Muscle layer of colon (tissue), 2 donors: Measurements from ENCODE around the gene PEF1.

ENCODE experiments used
- H3K27ac ChIP-seq: one replicate; pipeline ENCODE4 v1.7.0; 2013; ENCODE audit warnings: low read depth, mild to moderate bottlenecking, low read length, moderate library complexity
- H3K27me3 ChIP-seq, 2 donors: one replicate each; pipeline ENCODE4 v1.7.0; 2013; ENCODE audit warnings: low read length in 2 of 2, mild to moderate bottlenecking in 2 of 2; ENCODE audit not compliant: insufficient read depth in 2 of 2, control insufficient read depth in 1 of 2
- H3K36me3 ChIP-seq: one replicate; pipeline ENCODE4 v1.7.0; 2013; ENCODE audit warnings: mild to moderate bottlenecking, low read length; ENCODE audit not compliant: insufficient read depth
- H3K4me1 ChIP-seq: one replicate; pipeline ENCODE4 v1.7.0; 2013; ENCODE audit warnings: mild to moderate bottlenecking, low read length; ENCODE audit not compliant: insufficient read depth
- H3K4me3 ChIP-seq, 2 donors: one replicate each; pipeline ENCODE4 v1.7.0; 2013; ENCODE audit warnings: low read length in 2 of 2, low read depth in 1 of 2, mild to moderate bottlenecking in 1 of 2, moderate library complexity in 1 of 2
- H3K9ac ChIP-seq: one replicate; pipeline ENCODE4 v1.7.0; 2013; ENCODE audit warnings: low read length
- H3K9me3 ChIP-seq: one replicate; pipeline ENCODE4 v1.7.0; 2013; ENCODE audit warnings: mild to moderate bottlenecking, low read length
- donor health status: abdominal sarcoma.
- donor health status: Adenocarcinoma of cecum.

The PEF1 gene

DNA sequence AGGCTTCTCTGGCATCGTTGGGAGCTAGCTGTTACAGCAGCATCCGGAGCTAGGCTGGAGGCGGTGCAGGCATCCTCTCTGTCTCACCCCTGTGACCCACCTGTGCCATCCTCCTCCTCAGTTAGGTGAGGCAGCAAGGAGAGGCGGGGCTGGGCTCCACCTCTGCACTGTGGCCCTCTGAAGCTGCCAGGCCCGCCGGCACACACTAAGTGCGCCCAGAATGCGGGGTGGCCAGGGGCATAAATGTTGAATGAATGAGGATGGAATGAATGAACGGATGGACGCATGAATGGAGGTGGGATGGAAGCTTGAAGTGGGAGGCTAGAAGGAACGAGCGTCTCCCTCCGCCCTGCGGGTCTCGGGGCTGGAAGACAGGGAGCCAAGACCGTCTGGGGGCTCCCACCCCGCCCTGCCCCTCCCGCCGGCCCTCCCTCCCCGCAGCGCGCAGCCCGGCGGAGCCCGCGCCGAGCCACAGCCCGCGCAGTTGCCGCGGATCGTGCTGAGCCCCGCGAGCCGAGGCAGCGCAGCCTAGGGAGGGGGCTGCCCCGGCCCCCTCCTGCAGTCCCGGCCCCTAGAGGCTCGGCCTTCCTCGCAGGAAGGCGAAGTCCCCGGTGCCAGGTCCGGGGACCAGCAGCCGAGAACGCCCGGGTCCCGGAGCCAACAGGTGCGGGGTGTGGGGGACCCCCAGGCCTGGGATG lies 27.3 kb downstream of the PEF1 start, which contains the start of gene HCRTR1:
TSS of gene HCRTR1 (plus strand) at position 472 of the 698 bp plus-strand sequence. CDS start 1,504 bp downstream, outside the sequence.
- H3K4me3 ChIP-seq = peak within 1 kb of the TSS; percentile 37 to 50
- H3K27me3 ChIP-seq = peaks cover 0 to 31% of the 10 kb centered on the region in 2 donors
- H3K27ac ChIP-seq = no peak within 1 kb of the TSS
- no peaks in the 10 kb centered on the region for H3K36me3 ChIP-seq
- H3K9me3 ChIP-seq = no peaks in the 10 kb centered on the region
- no peaks in the 10 kb centered on the region for H3K4me1 ChIP-seq
- no peak within 1 kb of the TSS for H3K9ac ChIP-seq

DNA sequence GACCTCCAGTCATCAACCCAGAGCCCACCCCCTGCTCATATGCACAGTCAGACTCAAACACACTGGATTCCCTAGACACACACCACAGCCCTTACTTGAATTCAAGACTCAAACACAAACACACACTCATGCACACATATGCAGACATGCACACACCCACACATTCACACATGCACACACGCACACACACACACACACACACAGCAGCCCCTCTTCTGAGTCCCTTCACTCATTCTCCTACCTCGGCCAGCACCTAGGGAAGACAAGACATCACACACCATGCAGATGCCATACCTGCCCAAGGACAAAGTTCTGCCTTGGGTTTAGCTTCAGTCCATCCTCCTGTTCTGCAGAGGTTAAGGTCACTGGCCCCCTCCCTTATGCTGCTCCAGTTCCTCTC lies 28.7 kb downstream of the PEF1 start:
- Histone ChIP-seq H3K27me3 (peaks cover 0 to 31% of the 10 kb centered on the region in 2 donors), H3K9me3 (no peaks in the 10 kb centered on the region), H3K27ac (no peak overlapping the region), H3K4me3 (no peak overlapping the region), H3K9ac (no peak overlapping the region), H3K4me1 (no peaks in the 10 kb centered on the region), H3K36me3 (no peaks in the 10 kb centered on the region)

DNA sequence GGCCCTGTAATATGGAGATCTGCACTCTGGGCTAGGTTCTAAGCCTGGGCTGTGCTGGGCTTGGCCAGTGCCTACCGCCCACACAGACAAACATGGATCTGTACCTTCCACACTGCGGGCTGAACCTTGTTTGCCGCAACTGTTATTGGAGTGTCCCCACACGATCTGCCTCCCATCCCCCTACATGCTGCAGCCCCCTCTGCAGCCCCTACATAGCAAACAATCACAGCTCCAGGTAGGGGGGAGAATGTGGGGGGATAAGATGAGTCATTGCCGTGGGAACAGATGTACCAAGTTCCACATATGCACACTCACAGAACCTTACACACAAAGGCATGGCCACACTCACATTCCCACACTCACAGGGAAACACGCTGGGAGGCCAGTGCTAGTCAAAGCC lies 29.3 kb downstream of the PEF1 start:
- H3K9ac ChIP-seq = no peak overlapping the region
- H3K9me3 ChIP-seq = no peaks in the 10 kb centered on the region
- H3K27ac ChIP-seq = no peak overlapping the region
- no peaks in the 10 kb centered on the region for H3K4me1 ChIP-seq
- H3K27me3 ChIP-seq = peaks cover 0 to 31% of the 10 kb centered on the region in 2 donors
- no peak overlapping the region for H3K4me3 ChIP-seq
- no peaks in the 10 kb centered on the region for H3K36me3 ChIP-seq

DNA sequence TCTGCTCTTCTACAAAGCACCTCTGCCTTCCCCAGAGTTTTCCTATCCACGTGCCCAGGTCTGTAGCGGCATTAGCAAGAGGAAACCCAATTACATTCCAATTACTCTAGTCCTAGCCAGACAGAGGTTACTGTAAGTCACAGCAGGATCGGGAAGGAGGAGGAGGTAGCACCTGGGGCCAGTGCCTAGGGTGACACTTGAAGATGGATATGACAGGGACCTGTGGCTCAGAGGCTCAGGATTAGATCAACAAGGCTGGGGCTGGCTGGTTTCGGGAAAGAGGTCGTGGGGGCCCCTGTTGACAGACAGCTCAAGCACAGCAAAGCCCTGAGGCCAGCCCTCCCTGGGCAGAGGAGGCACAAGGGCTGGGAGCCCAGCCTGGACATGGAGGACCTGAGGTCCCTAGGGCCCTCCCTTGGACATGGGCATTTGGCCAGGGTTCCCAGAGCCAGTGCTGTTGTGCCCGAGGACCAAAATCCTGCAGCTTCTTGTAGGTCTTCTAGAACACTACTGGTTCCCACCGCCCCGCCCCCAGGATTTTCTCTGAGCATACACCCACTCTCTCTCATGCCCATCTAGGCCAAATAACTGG lies 30.2 kb downstream of the PEF1 start:
- peaks cover 0 to 30% of the 10 kb centered on the region in 2 donors for H3K27me3 ChIP-seq
- H3K4me3 ChIP-seq = no peak overlapping the region
- H3K9ac ChIP-seq = no peak overlapping the region
- H3K4me1 ChIP-seq = no peaks in the 10 kb centered on the region
- no peak overlapping the region for H3K27ac ChIP-seq
- no peaks in the 10 kb centered on the region for H3K36me3 ChIP-seq
- no peaks in the 10 kb centered on the region for H3K9me3 ChIP-seq

DNA sequence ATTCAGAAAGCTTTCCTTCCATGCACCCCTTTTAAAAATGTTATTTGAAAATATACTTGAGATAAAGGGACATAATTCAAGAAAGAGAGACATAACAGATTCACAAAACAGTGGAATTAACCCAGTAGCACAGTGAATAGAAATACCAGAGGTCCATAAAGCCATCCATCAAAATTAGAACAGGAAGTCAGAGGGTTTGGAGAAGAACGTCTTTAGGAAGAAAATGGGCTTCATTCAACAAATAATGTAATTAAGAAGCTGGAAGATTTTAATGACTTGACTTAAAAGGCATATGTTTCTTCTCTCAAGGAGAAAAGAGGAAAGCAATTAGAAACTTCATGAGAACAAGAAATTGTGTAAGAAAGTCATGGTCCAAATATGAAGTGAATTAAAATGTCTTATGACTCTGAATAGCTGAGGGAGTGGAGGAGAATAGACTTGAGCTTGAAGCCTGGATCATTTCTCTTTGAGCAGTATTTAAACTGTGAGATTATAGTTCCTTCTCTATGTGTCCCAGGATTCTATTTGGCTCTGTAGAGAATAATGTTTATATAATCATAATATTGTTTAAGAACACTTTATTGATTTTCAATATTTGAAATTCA lies 35.1 kb downstream of the PEF1 start:
- Histone ChIP-seq H3K27me3 (no peaks in the 10 kb centered on the region), H3K9ac (no peak overlapping the region), H3K36me3 (no peaks in the 10 kb centered on the region), H3K27ac (no peak overlapping the region), H3K9me3 (no peaks in the 10 kb centered on the region), H3K4me3 (no peak overlapping the region), H3K4me1 (no peaks in the 10 kb centered on the region)

DNA sequence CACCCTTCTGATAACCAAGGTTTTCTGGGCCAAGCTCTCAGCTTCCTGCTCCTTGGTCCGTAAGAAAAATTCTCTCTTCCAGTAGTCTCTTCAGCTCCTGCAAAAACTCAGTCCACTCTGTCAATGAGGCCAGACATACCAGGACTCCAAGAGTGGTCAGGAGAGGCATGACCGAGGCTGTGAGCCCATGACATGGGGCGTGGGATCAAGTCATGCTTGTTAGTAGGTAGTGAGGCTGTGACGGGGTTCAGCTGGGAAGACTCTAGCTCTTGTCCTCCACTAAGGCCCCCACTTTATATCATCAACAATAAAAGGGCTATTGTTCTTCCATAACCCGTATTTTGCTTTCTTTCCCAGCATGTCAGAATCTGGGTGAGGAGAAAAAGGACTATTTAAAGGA lies 37.3 kb downstream of the PEF1 start:
- Histone ChIP-seq H3K9ac (no peak overlapping the region), H3K4me3 (no peak overlapping the region), H3K4me1 (no peaks in the 10 kb centered on the region), H3K27me3 (no peaks in the 10 kb centered on the region), H3K27ac (no peak overlapping the region), H3K36me3 (no peaks in the 10 kb centered on the region), H3K9me3 (no peaks in the 10 kb centered on the region)

DNA sequence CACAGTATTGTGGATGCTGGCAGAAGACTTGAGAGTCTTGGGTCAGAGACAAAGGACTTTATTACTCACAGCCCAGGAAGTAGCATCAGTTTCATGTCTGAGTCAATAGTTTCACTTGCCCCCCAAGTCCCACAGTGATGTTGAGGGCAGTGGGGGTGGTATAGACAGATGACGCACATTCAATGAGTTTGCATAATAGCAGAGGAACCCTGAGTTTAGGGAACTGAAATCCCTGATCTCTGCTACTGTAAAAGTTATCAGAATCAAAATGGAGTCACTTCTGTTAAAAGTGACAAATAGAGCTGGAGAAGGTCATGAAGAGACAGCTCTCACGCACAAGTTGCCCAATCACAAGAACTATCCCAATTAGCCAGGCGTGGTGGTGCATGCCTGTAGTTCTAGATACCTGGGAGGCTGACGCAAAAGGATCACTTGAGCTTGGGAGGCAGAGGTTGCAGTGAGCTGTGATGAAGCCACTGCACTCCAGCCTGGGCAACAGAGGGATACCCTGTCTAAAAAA lies 38.7 kb downstream of the PEF1 start:
- no peak overlapping the region for H3K9ac ChIP-seq
- no peaks in the 10 kb centered on the region for H3K9me3 ChIP-seq
- H3K4me1 ChIP-seq = no peaks in the 10 kb centered on the region
- H3K36me3 ChIP-seq = no peaks in the 10 kb centered on the region
- no peak overlapping the region for H3K4me3 ChIP-seq
- H3K27ac ChIP-seq = no peak overlapping the region
- H3K27me3 ChIP-seq = no peaks in the 10 kb centered on the region

DNA sequence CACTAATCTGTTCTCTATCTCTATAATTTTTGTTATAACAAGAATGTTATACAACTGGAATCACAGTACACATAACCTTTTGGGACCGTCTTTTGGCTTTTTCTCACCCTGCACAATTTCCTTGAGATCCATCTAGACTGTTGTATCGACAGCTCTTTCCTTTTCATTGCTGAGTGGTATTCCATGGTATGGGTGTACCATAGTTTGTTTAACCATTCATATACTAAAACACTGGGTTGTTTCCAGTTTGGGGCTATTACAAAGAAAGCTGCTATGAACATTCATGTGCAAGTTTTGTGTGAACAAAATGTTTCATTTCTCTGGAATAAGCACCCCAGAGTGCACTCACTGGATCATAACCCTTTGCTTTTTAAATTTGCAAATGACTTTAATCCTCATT lies 42.6 kb downstream of the PEF1 start:
- Histone ChIP-seq H3K27me3 (no peaks in the 10 kb centered on the region), H3K4me3 (no peak overlapping the region), H3K36me3 (no peaks in the 10 kb centered on the region), H3K27ac (no peak overlapping the region), H3K9me3 (no peaks in the 10 kb centered on the region), H3K9ac (no peak overlapping the region), H3K4me1 (no peaks in the 10 kb centered on the region)

DNA sequence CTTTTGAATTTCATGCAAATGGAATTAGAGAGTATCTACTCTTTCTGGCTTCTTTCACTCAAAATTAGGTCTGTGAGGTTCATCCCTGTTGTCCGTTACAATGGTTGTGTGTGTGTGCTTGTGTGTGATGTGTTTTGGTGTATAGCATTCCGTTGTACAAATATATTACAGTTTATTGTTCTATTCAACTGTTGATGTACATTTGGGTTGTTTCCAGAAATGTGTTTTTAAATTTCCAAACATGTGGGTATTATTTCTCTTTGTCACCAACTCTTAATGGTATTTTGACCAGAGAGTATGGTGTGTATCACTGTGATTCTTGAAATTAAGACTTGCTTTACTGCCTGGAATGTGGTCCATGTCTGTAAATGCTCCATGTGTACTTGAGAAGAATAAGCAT lies 44.0 kb downstream of the PEF1 start:
- no peaks in the 10 kb centered on the region for H3K36me3 ChIP-seq
- no peak overlapping the region for H3K4me3 ChIP-seq
- no peaks in the 10 kb centered on the region for H3K4me1 ChIP-seq
- H3K27me3 ChIP-seq = no peaks in the 10 kb centered on the region
- H3K9ac ChIP-seq = no peak overlapping the region
- no peaks in the 10 kb centered on the region for H3K9me3 ChIP-seq
- H3K27ac ChIP-seq = no peak overlapping the region

DNA sequence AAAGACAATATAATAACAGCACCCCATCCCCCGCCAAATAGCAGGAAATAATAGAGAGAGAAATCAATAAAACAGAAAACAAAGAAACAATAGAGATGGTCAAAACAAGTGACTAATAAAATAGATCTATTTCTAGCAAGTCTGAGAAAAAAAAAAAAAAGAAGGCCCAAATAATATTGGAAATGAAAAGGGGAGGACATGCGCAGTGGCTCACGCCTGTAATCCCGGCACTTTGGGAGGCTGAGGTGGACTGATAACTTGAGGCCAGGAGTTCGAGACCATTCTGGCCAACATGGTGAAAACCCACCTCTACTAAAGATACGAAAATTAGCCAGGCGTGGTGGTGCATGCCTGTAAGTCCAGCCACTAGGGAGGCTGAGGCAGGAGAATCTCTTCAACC lies 45.7 kb downstream of the PEF1 start:
- no peak overlapping the region for H3K9ac ChIP-seq
- peaks cover 1% of the 10 kb centered on the region for H3K4me1 ChIP-seq
- no peaks in the 10 kb centered on the region for H3K9me3 ChIP-seq
- no peak overlapping the region for H3K27ac ChIP-seq
- no peaks in the 10 kb centered on the region for H3K36me3 ChIP-seq
- no peaks in the 10 kb centered on the region for H3K27me3 ChIP-seq
- H3K4me3 ChIP-seq = no peak overlapping the region

DNA sequence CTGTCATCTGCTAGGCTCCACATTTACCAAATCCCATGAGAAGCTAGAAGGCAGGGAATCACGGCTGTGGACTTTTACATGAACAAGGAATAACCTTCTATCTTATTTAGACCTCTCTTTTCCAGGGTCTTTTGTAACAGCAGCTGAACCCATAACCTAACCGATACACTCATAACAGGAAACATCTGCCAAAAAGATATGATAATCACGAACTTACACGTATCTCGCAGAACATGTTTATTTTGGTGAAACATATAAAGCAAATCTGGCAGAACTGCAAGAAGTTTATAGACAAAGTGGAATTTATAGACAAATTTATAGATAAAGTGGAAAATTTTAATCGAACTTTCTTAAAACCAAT lies 48.0 kb downstream of the PEF1 start:
- Histone ChIP-seq H3K27me3 (no peaks in the 10 kb centered on the region), H3K4me3 (no peak overlapping the region), H3K9ac (no peak overlapping the region), H3K27ac (no peak overlapping the region), H3K4me1 (peaks cover 12% of the 10 kb centered on the region), H3K36me3 (no peaks in the 10 kb centered on the region), H3K9me3 (no peaks in the 10 kb centered on the region)
